ENCODE results near the gene NGDN. TPM values are rescaled to one million over a fixed set of nuclear protein-coding genes. Genes with fewer than 3 reads are reported as not detected.

Gene NGDN
- polyA plus RNA-seq, 1 of the 3 experiments (the other 2 are of a cell fraction): 64.3 TPM

GRCh38 chr14:23431486-23431885 lies 38.0 kb upstream of the NGDN start:
- H3K9ac ChIP-seq: no peak overlapping the region
- no peak for TF ChIP-seq RAD21 (IDR thresholded peaks at IDR 0.05; ENCODE audit: low read length)
- TF ChIP-seq ELF1 (IDR thresholded peaks at IDR 0.05): no peak
- no peak for TF ChIP-seq MXI1 (IDR thresholded peaks at IDR 0.05; ENCODE audit: low read depth, low read length)
- no peak for TF ChIP-seq SMC3 (IDR thresholded peaks at IDR 0.05; ENCODE audit: low read depth, low read length)
- TF ChIP-seq ZBTB33 (IDR thresholded peaks at IDR 0.05; ENCODE audit: borderline replicate concordance, low read depth): no peak
- no peak for TF ChIP-seq PBX3 (IDR thresholded peaks at IDR 0.05)
- TF ChIP-seq NFIC (IDR thresholded peaks at IDR 0.05; ENCODE audit: borderline replicate concordance): no peak
- TF ChIP-seq POLR2AphosphoS5 (IDR thresholded peaks at IDR 0.05; ENCODE audit: low read depth, low read length): no peak
- TF ChIP-seq FOXJ3 (CRISPR knock-in tag; IDR thresholded peaks at IDR 0.05): no peak
- TF ChIP-seq GABPA (IDR thresholded peaks at IDR 0.05; ENCODE audit: low read depth): no peak
- no peak for TF ChIP-seq CTCF (IDR thresholded peaks at IDR 0.05)
- TF ChIP-seq USF1 (IDR thresholded peaks at IDR 0.05; ENCODE audit: borderline replicate concordance, low read depth): no peak
- TF ChIP-seq RCOR1 (IDR thresholded peaks at IDR 0.05; ENCODE audit: low read length): no peak
- TF ChIP-seq GATA2 (CRISPR knock-in tag; IDR thresholded peaks at IDR 0.05): no peak
- no peak for TF ChIP-seq REST (IDR thresholded peaks at IDR 0.05; ENCODE audit: low read depth, low read length)
- no peak for TF ChIP-seq YY1 (IDR thresholded peaks at IDR 0.05; ENCODE audit: low read depth)
- TF ChIP-seq RXRA (IDR thresholded peaks at IDR 0.05; ENCODE audit: borderline replicate concordance, low read depth): no peak
- no peak for TF ChIP-seq TAF1 (IDR thresholded peaks at IDR 0.05; ENCODE audit: borderline replicate concordance, low read depth, low read length)
- 44% methylated on average over 5 of the region's 10 CpGs for WGBS (ENCODE audit: low lambda C conversion rate)
- no peaks in the 10 kb centered on the region for H3K36me3 ChIP-seq (replicated peaks in 1 of 2; ENCODE audit: control insufficient read depth in 1 of 2, insufficient read depth in 2 of 2, low read length in 1 of 2)
- H4K20me1 ChIP-seq (ENCODE audit: insufficient read depth): no peaks in the 10 kb centered on the region
- H3K9me3 ChIP-seq: no peaks in the 10 kb centered on the region
- H3F3A ChIP-seq (replicated peaks; ENCODE audit: insufficient read depth): no peaks in the 10 kb centered on the region
- no peak overlapping the region for H3K4me3 ChIP-seq (ENCODE audit: low read depth in 2 of 2, low read length in 1 of 2)
- no peaks in the 10 kb centered on the region; a peak in 1 of 4 replicates for H3K4me1 ChIP-seq (ENCODE audit: control insufficient read depth in 1 of 2, insufficient read depth in 2 of 2, low read depth in 1 of 2, low read length in 1 of 2)
- H3K27ac ChIP-seq (ENCODE audit: low read depth in 2 of 2, low read length in 1 of 2): no peak overlapping the region
- H2AFZ ChIP-seq (ENCODE audit: low read depth): no peak overlapping the region
- ChIA-PET CTCF (interaction anchor here (1.3 kb wide), 1 partner anchor 51 kb away, joined by 3 read pairs; no protein-coding TSS in a partner anchor), POLR2A (no interaction called here)
- DNase-seq: no peak
- H3K27me3 ChIP-seq (ENCODE audit: insufficient read depth): peaks cover 3% of the 10 kb centered on the region; the same call in 1 of the 2 replicates
- H3K79me2 ChIP-seq (ENCODE audit: insufficient read depth): no peaks in the 10 kb centered on the region
- H3K9me2 ChIP-seq: no peaks in the 10 kb centered on the region
- no peak overlapping the region for H3K4me2 ChIP-seq

All from SK-N-SH (cell line).